NCI-H345 treated with DMSO at 0.1 percent for 48 hours (cell line): ENCODE data around the gene SLC35G2.
"Not testable (repeated sequence)": the region's sequence is repeated elsewhere in the genome, so short reads cannot be mapped to it uniquely, and the experiment has no call there.

Source experiments
- DNase-seq: peaks from one replicate; lab custom pipeline; 2025; ENCODE audit not compliant: unreplicated experiment; lab: John Stamatoyannopoulos, UW

The SLC35G2 gene

GRCh38 chr3:136818769-136819391, at the start of gene SLC35G2:
TSS of gene SLC35G2 (plus strand) at chr3:136819126. CDS start at chr3:136854461, 35,335 bp downstream.
- DNase-seq, result peak; percentile 13

GRCh38 chr3:136772709-136773108, 46.2 kb upstream of the SLC35G2 start:
- DNase-seq, result no peak

- no peak for DNase-seq
Measured at GRCh38 chr3:136778865-136779264, 40.1 kb upstream of the SLC35G2 start.

- DNase-seq, result no peak
Measured at GRCh38 chr3:136780741-136781140, 38.2 kb upstream of the SLC35G2 start.

- no peak for DNase-seq
Measured at GRCh38 chr3:136783708-136784191, 35.2 kb upstream of the SLC35G2 start.

GRCh38 chr3:136787349-136787748, 31.6 kb upstream of the SLC35G2 start:
- no peak for DNase-seq

- no peak for DNase-seq
Measured at GRCh38 chr3:136788154-136788553, 30.8 kb upstream of the SLC35G2 start.

GRCh38 chr3:136789976-136790375, 28.9 kb upstream of the SLC35G2 start:
- no peak for DNase-seq

GRCh38 chr3:136790786-136791185, 28.1 kb upstream of the SLC35G2 start:
- no peak for DNase-seq

GRCh38 chr3:136792556-136793330, 26.2 kb upstream of the SLC35G2 start:
- DNase-seq, result no peak

GRCh38 chr3:136801146-136801545, 17.8 kb upstream of the SLC35G2 start:
- DNase-seq, result not testable (repeated sequence)

GRCh38 chr3:136802481-136802996, 16.4 kb upstream of the SLC35G2 start:
- DNase-seq, result peak; percentile 14

- no peak for DNase-seq
Measured at GRCh38 chr3:136804141-136804540, 14.8 kb upstream of the SLC35G2 start.

- no peak for DNase-seq
Measured at GRCh38 chr3:136804813-136805212, 14.1 kb upstream of the SLC35G2 start.

GRCh38 chr3:136805795-136806194, 13.1 kb upstream of the SLC35G2 start:
- DNase-seq, result no peak

- no peak for DNase-seq
Measured at GRCh38 chr3:136811701-136812100, 7.2 kb upstream of the SLC35G2 start.

GRCh38 chr3:136817448-136817847, 1.5 kb upstream of the SLC35G2 start:
- no peak for DNase-seq

- DNase-seq, result no peak
Measured at GRCh38 chr3:136818191-136818768, 646 bp upstream of the SLC35G2 start.

- DNase-seq, result peak; percentile 12
Measured at GRCh38 chr3:136819392-136819730, 435 bp downstream of the SLC35G2 start.

GRCh38 chr3:136819731-136820679, 1.1 kb downstream of the SLC35G2 start:
- DNase-seq, result no peak

- no peak for DNase-seq
Measured at GRCh38 chr3:136831461-136831860, 12.5 kb downstream of the SLC35G2 start.
